Mononuclear cell (primary cell): ENCODE results near the gene DSC1. TPM values are rescaled to one million over a fixed set of nuclear protein-coding genes. Genes with fewer than 3 reads are reported as not detected.
"Not testable (repeated sequence)": the region's sequence is repeated elsewhere in the genome, so short reads cannot be mapped to it uniquely, and the experiment has no call there.

Experiments
- H3K27me3 ChIP-seq: 2 replicates; pipeline ENCODE4 v1.6.0; 2011; ENCODE audit warnings: low read length, control low read depth; ENCODE audit not compliant: insufficient read depth
- H3K4me1 ChIP-seq: 2 replicates; pipeline ENCODE4 v1.5.1; 2011; ENCODE audit warnings: mild to moderate bottlenecking, low read length, control low read depth; ENCODE audit not compliant: insufficient read depth
- H3K4me3 ChIP-seq: 2 replicates; pipeline ENCODE4 v1.5.1; 2011; ENCODE audit warnings: mild to moderate bottlenecking, low read length, moderate library complexity
- H3K9me3 ChIP-seq: 2 replicates; pipeline ENCODE4 v1.5.1; 2011; ENCODE audit warnings: low read depth, mild to moderate bottlenecking, control low read depth, low read length
- total RNA-seq: library from RNA; depleted of rRNA; stranded (reverse); fragments of >200 nt; gene quantifications from one replicate; pipeline ENCODE4 v1.2.3, GENCODE V29; 2012

DSC1 gene
- total RNA-seq, 1 donor, result 4.5 TPM

GRCh38 chr18:31148600-31148999 lies 14.1 kb downstream of the DSC1 start:
- Histone ChIP-seq H3K4me3 (no peak overlapping the region), H3K9me3 (no peaks in the 10 kb centered on the region), H3K4me1 (no peaks in the 10 kb centered on the region), H3K27me3 (no peaks in the 10 kb centered on the region)

GRCh38 chr18:31146809-31147208 lies 15.8 kb downstream of the DSC1 start:
- H3K4me1 ChIP-seq, result no peaks in the 10 kb centered on the region
- no peak overlapping the region for H3K4me3 ChIP-seq
- no peaks in the 10 kb centered on the region for H3K9me3 ChIP-seq
- no peaks in the 10 kb centered on the region for H3K27me3 ChIP-seq

- no peaks in the 10 kb centered on the region for H3K27me3 ChIP-seq
- no peaks in the 10 kb centered on the region for H3K4me1 ChIP-seq
- H3K9me3 ChIP-seq, result no peaks in the 10 kb centered on the region
- no peak overlapping the region for H3K4me3 ChIP-seq
Measured at GRCh38 chr18:31143025-31143424, 19.6 kb downstream of the DSC1 start.

- Histone ChIP-seq H3K9me3 (no peaks in the 10 kb centered on the region), H3K4me1 (no peaks in the 10 kb centered on the region), H3K27me3 (no peaks in the 10 kb centered on the region), H3K4me3 (no peak overlapping the region)
Measured at GRCh38 chr18:31138709-31139108, 23.9 kb downstream of the DSC1 start.

GRCh38 chr18:31134988-31135529 lies 27.6 kb downstream of the DSC1 start:
- Histone ChIP-seq H3K27me3 (no peaks in the 10 kb centered on the region), H3K4me1 (no peaks in the 10 kb centered on the region), H3K4me3 (no peak overlapping the region), H3K9me3 (no peaks in the 10 kb centered on the region)

GRCh38 chr18:31129398-31130115 lies 33.1 kb downstream of the DSC1 start:
- no peaks in the 10 kb centered on the region for H3K27me3 ChIP-seq

GRCh38 chr18:31125878-31126277 lies 36.8 kb downstream of the DSC1 start:
- H3K4me3 ChIP-seq, result no peak overlapping the region
- H3K27me3 ChIP-seq, result no peaks in the 10 kb centered on the region
- H3K4me1 ChIP-seq, result no peaks in the 10 kb centered on the region
- no peaks in the 10 kb centered on the region for H3K9me3 ChIP-seq

More at GRCh38 chr18:31129398-31130115, 33.1 kb downstream of the DSC1 start:
- Histone ChIP-seq H3K4me3 (no peak overlapping the region), H3K4me1 (no peaks in the 10 kb centered on the region), H3K9me3 (no peaks in the 10 kb centered on the region)

- H3K27me3 ChIP-seq, H3K9me3 ChIP-seq, H3K4me1 ChIP-seq, H3K4me3 ChIP-seq: not testable (repeated sequence)
Measured at GRCh38 chr18:31123125-31123524, 39.5 kb downstream of the DSC1 start.

- Histone ChIP-seq H3K27me3 (no peaks in the 10 kb centered on the region), H3K9me3 (no peaks in the 10 kb centered on the region), H3K4me3 (no peak overlapping the region), H3K4me1 (no peaks in the 10 kb centered on the region)
Measured at GRCh38 chr18:31120594-31120993, 42.1 kb downstream of the DSC1 start.

GRCh38 chr18:31116853-31117595 lies 45.6 kb downstream of the DSC1 start:
- H3K4me3 ChIP-seq, result no peak overlapping the region
- H3K4me1 ChIP-seq, result no peaks in the 10 kb centered on the region
- no peaks in the 10 kb centered on the region for H3K27me3 ChIP-seq
- no peaks in the 10 kb centered on the region for H3K9me3 ChIP-seq

GRCh38 chr18:31112804-31113203 lies 49.9 kb downstream of the DSC1 start:
- Histone ChIP-seq H3K4me3 (no peak overlapping the region), H3K27me3 (no peaks in the 10 kb centered on the region), H3K9me3 (no peaks in the 10 kb centered on the region), H3K4me1 (no peaks in the 10 kb centered on the region)

- Histone ChIP-seq H3K9me3 (no peaks in the 10 kb centered on the region), H3K27me3 (peaks cover 21% of the 10 kb centered on the region), H3K4me3 (no peak overlapping the region), H3K4me1 (peaks cover 7% of the 10 kb centered on the region)
Measured at GRCh38 chr18:31105733-31106132, 56.9 kb downstream of the DSC1 start.

GRCh38 chr18:31104444-31104843 lies 58.2 kb downstream of the DSC1 start:
- H3K27me3 ChIP-seq, result peaks cover 30% of the 10 kb centered on the region

GRCh38 chr18:31103423-31103822 lies 59.2 kb downstream of the DSC1 start:
- H3K4me1 ChIP-seq, result peaks cover 15% of the 10 kb centered on the region
- H3K27me3 ChIP-seq, result peaks cover 30% of the 10 kb centered on the region
- no peaks in the 10 kb centered on the region for H3K9me3 ChIP-seq
- H3K4me3 ChIP-seq, result no peak overlapping the region

More at GRCh38 chr18:31104444-31104843, 58.2 kb downstream of the DSC1 start:
- no peak overlapping the region for H3K4me3 ChIP-seq
- H3K4me1 ChIP-seq, result peaks cover 15% of the 10 kb centered on the region
- no peaks in the 10 kb centered on the region for H3K9me3 ChIP-seq

GRCh38 chr18:31102941-31103340 lies 59.7 kb downstream of the DSC1 start:
- Histone ChIP-seq H3K4me3 (no peak overlapping the region), H3K27me3 (peaks cover 30% of the 10 kb centered on the region), H3K4me1 (peaks cover 15% of the 10 kb centered on the region), H3K9me3 (no peaks in the 10 kb centered on the region)
